Cardiac fibroblast (primary cell): ENCODE results near the gene ACP4.

Experiments used
- DNase-seq, 2 donors: peaks; one replicate each; pipeline versions ENCODE4 v3.0.0 to v3.0.0-alpha.2; 2010; ENCODE audit warnings: low read depth in 2 of 2
- H3K4me3 ChIP-seq, 2 donors: replicated peaks in 1 of 2; 1 replicate in 1 of 2; 2 replicates in 1 of 2; pipeline ENCODE4 v1.5.1; 2011; ENCODE audit warnings: low read depth in 2 of 2, low read length in 2 of 2, mild to moderate bottlenecking in 2 of 2, moderate library complexity in 1 of 2
- CTCF ChIP-seq: IDR thresholded peaks from one replicate; pipeline ENCODE4 v1.5.1; 2011; ENCODE audit warnings: low read depth, mild to moderate bottlenecking, low read length, inconsistent platforms

Gene ACP4

GRCh38 chr19:50821622-50822021 lies 31.4 kb downstream of the ACP4 start:
- TF ChIP-seq CTCF, result no peak
- no peak for DNase-seq
- H3K4me3 ChIP-seq, result no peak overlapping the region

GRCh38 chr19:50822661-50823208 lies 32.5 kb downstream of the ACP4 start:
- H3K4me3 ChIP-seq, result no peak overlapping the region
- TF ChIP-seq CTCF, result no peak
- DNase-seq, result no peak

- no peak within 1 kb of the TSS for H3K4me3 ChIP-seq
- DNase-seq, result no peak
- TF ChIP-seq CTCF, result no peak
These were observed 33.3 kb downstream of the ACP4 start, which contains the start of gene KLK1 for GRCh38 chr19:50823389-50824042. KLK1 (minus strand) TSS chr19:50823787; CDS start chr19:50823748, 39 bp downstream.

- no peak overlapping the region for H3K4me3 ChIP-seq
- no peak for DNase-seq
- no peak for TF ChIP-seq CTCF
These were observed 36.5 kb downstream of the ACP4 start for GRCh38 chr19:50826492-50827240.

GRCh38 chr19:50827476-50827875 lies 37.3 kb downstream of the ACP4 start:
- no peak for DNase-seq
- no peak overlapping the region for H3K4me3 ChIP-seq
- no peak for TF ChIP-seq CTCF

GRCh38 chr19:50829801-50830200 lies 39.6 kb downstream of the ACP4 start:
- TF ChIP-seq CTCF, result no peak
- no peak for DNase-seq
- no peak overlapping the region for H3K4me3 ChIP-seq
